ENCODE data around the gene ANKRD27.

Gene ANKRD27

DNA sequence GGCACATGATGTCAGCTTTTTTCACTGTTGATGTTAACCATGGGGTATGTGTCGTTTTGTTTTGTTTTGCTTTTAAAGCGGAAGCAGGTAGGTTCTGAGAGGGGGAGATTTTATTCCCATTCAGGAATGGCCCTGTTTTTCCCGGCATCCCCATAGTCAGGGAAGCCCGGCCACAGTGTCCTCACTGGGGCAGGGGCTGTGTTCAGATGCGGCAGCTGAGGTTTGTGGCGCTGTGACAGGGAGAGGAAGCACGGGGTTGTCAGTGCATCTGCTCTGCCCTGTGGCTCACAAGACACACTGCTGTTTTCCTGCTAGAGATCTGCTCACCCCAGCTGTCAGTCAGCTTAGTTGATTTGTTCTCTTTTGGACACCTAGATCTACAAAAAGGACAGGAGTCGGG is 27.6 kb downstream of the ANKRD27 start:
- no peak overlapping the region for H3K4me3 ChIP-seq (ENCODE audit: low read depth, low read length)
- TF ChIP-seq, protein P1, sequence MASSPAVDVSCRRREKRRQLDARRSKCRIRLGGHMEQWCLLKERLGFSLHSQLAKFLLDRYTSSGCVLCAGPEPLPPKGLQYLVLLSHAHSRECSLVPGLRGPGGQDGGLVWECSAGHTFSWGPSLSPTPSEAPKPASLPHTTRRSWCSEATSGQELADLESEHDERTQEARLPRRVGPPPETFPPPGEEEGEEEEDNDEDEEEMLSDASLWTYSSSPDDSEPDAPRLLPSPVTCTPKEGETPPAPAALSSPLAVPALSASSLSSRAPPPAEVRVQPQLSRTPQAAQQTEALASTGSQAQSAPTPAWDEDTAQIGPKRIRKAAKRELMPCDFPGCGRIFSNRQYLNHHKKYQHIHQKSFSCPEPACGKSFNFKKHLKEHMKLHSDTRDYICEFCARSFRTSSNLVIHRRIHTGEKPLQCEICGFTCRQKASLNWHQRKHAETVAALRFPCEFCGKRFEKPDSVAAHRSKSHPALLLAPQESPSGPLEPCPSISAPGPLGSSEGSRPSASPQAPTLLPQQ (tag by site-specific recombination; IDR thresholded peaks at IDR 0.05): no peak
- TF ChIP-seq, protein P2, sequence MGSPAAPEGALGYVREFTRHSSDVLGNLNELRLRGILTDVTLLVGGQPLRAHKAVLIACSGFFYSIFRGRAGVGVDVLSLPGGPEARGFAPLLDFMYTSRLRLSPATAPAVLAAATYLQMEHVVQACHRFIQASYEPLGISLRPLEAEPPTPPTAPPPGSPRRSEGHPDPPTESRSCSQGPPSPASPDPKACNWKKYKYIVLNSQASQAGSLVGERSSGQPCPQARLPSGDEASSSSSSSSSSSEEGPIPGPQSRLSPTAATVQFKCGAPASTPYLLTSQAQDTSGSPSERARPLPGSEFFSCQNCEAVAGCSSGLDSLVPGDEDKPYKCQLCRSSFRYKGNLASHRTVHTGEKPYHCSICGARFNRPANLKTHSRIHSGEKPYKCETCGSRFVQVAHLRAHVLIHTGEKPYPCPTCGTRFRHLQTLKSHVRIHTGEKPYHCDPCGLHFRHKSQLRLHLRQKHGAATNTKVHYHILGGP (tag by site-specific recombination; IDR thresholded peaks at IDR 0.05): no peak
- no peak for TF ChIP-seq ZNF596 (tag by site-specific recombination; IDR thresholded peaks at IDR 0.05)
- ChIA-PET CTCF (interaction anchor here (1.0 kb wide), 1 partner anchor 48 kb away, joined by 5 read pairs; no protein-coding TSS in a partner anchor), POLR2A (no interaction called here)
- no peak overlapping the region for H3K27ac ChIP-seq (ENCODE audit: extremely low read depth, low read depth, low read length)
- H3K36me3 ChIP-seq (ENCODE audit: control insufficient read depth in 2 of 2, insufficient read depth in 1 of 2, low read length in 2 of 2): peaks cover 57 to 90% of the 10 kb centered on the region in 2 experiments
- no peaks in the 10 kb centered on the region; the same call in 1 of the 2 replicates for H3K9me3 ChIP-seq (ENCODE audit: control insufficient read depth, insufficient read depth, low read depth, low read length)
- peaks cover 8% of the 10 kb centered on the region for H3K4me1 ChIP-seq (ENCODE audit: control insufficient read depth, insufficient read depth, low read length)

DNA sequence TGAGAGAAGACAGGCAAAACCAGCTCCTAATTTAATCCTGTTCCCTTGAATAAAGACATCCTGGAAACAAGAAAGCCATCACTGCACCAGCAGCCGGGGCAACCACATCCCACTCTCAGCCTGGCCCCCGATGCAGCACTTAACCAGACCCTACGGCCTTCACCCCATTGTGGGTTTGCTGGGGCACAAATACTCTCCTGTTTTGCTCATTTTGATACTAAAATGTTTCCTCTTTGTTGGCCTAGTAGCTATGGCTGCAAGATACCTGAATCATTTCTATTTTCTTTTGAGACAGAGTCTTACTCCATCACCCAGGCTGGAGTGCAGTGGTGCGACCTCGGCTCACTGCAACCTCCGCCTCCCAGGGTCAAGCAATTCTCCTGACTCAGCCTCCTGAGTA is 28.4 kb downstream of the ANKRD27 start:
- Histone ChIP-seq H3K36me3 (ENCODE audit: control insufficient read depth in 2 of 2, insufficient read depth in 1 of 2, low read length in 2 of 2) (peaks cover 64 to 94% of the 10 kb centered on the region in 2 experiments), H3K4me3 (ENCODE audit: low read depth, low read length) (no peak overlapping the region), H3K9me3 (ENCODE audit: control insufficient read depth, insufficient read depth, low read depth, low read length) (no peaks in the 10 kb centered on the region; the same call in 1 of the 2 replicates), H3K4me1 (ENCODE audit: control insufficient read depth, insufficient read depth, low read length) (peaks cover under 1% of the 10 kb centered on the region), H3K27ac (ENCODE audit: extremely low read depth, low read depth, low read length) (no peak overlapping the region)
- TF ChIP-seq ZNF140 (tag by site-specific recombination; IDR thresholded peaks at IDR 0.05) (no peak), ZNF157 (tag by site-specific recombination; IDR thresholded peaks at IDR 0.05) (no peak), ZNF571 (tag by site-specific recombination; IDR thresholded peaks at IDR 0.05) (no peak), RBAK (tag by site-specific recombination; IDR thresholded peaks at IDR 0.05) (no peak), ZFHX2 (tag by site-specific recombination; conservative IDR thresholded peaks at IDR 0.05) (no peak), ZNF768 (tag by site-specific recombination; IDR thresholded peaks at IDR 0.05) (no peak)
- TF ChIP-seq, protein P3, sequence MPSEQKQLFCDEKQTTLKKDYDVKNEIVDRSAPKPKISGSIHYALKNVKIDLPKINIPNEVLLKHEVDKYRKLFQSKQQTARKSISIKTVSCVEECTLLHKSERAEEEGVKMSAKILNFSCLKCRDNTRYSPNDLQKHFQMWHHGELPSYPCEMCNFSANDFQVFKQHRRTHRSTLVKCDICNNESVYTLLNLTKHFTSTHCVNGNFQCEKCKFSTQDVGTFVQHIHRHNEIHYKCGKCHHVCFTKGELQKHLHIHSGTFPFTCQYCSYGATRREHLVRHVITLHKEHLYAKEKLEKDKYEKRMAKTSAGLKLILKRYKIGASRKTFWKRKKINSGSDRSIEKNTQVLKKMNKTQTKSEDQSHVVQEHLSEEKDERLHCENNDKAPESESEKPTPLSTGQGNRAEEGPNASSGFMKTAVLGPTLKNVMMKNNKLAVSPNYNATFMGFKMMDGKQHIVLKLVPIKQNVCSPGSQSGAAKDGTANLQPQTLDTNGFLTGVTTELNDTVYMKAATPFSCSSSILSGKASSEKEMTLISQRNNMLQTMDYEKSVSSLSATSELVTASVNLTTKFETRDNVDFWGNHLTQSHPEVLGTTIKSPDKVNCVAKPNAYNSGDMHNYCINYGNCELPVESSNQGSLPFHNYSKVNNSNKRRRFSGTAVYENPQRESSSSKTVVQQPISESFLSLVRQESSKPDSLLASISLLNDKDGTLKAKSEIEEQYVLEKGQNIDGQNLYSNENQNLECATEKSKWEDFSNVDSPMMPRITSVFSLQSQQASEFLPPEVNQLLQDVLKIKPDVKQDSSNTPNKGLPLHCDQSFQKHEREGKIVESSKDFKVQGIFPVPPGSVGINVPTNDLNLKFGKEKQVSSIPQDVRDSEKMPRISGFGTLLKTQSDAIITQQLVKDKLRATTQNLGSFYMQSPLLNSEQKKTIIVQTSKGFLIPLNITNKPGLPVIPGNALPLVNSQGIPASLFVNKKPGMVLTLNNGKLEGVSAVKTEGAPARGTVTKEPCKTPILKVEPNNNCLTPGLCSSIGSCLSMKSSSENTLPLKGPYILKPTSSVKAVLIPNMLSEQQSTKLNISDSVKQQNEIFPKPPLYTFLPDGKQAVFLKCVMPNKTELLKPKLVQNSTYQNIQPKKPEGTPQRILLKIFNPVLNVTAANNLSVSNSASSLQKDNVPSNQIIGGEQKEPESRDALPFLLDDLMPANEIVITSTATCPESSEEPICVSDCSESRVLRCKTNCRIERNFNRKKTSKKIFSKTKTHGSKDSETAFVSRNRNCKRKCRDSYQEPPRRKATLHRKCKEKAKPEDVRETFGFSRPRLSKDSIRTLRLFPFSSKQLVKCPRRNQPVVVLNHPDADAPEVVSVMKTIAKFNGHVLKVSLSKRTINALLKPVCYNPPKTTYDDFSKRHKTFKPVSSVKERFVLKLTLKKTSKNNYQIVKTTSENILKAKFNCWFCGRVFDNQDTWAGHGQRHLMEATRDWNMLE (tag by site-specific recombination; conservative IDR thresholded peaks at IDR 0.05; ENCODE audit: low read depth): no peak
- TF ChIP-seq, protein P4, sequence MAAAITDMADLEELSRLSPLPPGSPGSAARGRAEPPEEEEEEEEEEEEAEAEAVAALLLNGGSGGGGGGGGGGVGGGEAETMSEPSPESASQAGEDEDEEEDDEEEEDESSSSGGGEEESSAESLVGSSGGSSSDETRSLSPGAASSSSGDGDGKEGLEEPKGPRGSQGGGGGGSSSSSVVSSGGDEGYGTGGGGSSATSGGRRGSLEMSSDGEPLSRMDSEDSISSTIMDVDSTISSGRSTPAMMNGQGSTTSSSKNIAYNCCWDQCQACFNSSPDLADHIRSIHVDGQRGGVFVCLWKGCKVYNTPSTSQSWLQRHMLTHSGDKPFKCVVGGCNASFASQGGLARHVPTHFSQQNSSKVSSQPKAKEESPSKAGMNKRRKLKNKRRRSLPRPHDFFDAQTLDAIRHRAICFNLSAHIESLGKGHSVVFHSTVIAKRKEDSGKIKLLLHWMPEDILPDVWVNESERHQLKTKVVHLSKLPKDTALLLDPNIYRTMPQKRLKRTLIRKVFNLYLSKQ (tag by site-specific recombination; IDR thresholded peaks at IDR 0.05; ENCODE audit: borderline replicate concordance): no peak
- CTCF ChIA-PET: interaction anchor here (0.6 to 1.0 kb wide), 2 partner anchors 29 to 47 kb away, joined by 3 to 5 read pairs; partner anchors contain the start of gene ANKRD27
- POLR2A ChIA-PET: no interaction called here

DNA sequence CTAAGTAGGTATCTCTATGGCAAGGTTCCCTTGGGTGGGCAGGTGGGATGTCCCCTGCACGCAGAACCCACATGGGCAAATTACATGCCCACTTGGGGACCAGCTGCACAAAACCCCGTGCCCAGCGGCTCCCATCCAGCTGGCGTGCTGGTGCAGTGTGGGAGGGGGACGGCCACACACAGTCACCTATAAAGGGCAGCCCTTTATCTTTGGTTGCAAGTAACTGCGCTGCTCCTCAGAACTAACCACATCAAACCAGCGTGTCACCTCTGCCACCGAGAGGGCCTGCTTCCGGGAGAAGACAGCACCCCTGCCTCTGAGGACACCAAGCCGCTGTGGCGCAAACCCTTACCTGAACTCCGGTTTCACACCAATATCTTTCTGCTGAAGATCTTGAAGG is 32.2 kb downstream of the ANKRD27 start:
- Histone ChIP-seq H3K9me3 (ENCODE audit: control insufficient read depth, insufficient read depth, low read depth, low read length) (no peaks in the 10 kb centered on the region), H3K4me3 (ENCODE audit: low read depth, low read length) (no peak overlapping the region), H3K27ac (ENCODE audit: extremely low read depth, low read depth, low read length) (no peak overlapping the region), H3K4me1 (ENCODE audit: control insufficient read depth, insufficient read depth, low read length) (no peaks in the 10 kb centered on the region), H3K36me3 (ENCODE audit: control insufficient read depth in 2 of 2, insufficient read depth in 1 of 2, low read length in 2 of 2) (peaks cover 78 to 92% of the 10 kb centered on the region in 2 experiments)
- no peak for TF ChIP-seq ZNF843 (tag by site-specific recombination; IDR thresholded peaks at IDR 0.05)
- no peak for TF ChIP-seq ZNF391 (tag by site-specific recombination; IDR thresholded peaks at IDR 0.05; ENCODE audit: borderline replicate concordance, low read depth)
- TF ChIP-seq ZNF792 (tag by site-specific recombination; IDR thresholded peaks at IDR 0.05): no peak
- POLR2A ChIA-PET: no interaction called here
- CTCF ChIA-PET: interaction anchor here (1.1 kb wide), 1 partner anchor 482 kb away, joined by 3 read pairs; no protein-coding TSS in a partner anchor

All from HEK293 (cell line).